ENCODE results near the gene FGF3.

GRCh38 chr11:69860796-69861445, 41.7 kb upstream of the FGF3 start:
- TF ChIP-seq CTCF (IDR thresholded peaks at IDR 0.05): no peak
- TF ChIP-seq POLR2AphosphoS5 (IDR thresholded peaks at IDR 0.05): no peak
- TF ChIP-seq POLR2A (IDR thresholded peaks at IDR 0.05): no peak
